ENCODE results near the gene PAK6.

PAK6 gene

GRCh38 chr15:40241269-40242212 lies 2.7 kb downstream of the PAK6 start:
- no peak for DNase-seq

DNA sequence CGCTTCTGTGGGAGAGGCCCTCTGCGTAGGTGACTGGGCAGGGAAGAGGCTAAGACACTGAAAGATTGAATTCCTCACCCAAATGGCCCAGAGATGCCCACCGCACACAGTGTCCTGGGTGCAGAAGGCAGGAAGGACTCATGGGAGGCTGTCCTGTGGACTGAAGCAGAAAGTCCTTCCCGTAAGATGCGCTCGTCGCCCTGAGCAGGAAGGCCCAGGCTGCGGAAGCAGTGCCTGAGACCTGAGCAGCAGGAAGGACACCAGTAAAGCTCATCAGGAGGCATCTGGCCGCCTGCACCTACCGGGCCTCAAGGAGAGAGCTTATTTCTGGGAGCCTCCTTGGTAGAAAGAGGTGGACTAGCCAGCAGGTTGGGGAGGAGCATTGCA lies 3.3 kb downstream of the PAK6 start:
- DNase-seq: no peak

DNA sequence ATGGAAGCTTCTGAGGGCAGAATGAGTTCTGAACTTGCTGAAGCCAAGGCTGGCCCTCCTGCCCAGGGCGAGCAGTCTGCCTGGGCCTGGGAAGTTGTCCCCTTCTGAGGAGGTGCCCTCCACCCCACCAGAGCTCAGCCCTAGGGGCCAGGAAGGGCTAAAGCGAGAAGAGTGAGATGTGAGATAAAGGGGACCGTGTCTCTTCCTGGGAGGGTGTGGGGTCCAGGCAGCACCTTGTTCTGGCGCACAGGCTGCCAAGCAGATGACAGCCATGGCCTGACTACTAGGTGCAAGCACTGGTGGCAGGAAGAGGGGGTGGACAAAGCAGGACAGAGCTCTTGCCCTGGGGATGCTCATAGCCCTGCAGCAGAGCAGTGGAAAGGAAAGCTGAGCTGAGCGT lies 3.7 kb downstream of the PAK6 start:
- DNase-seq: no peak

GRCh38 chr15:40243126-40243810 lies 4.4 kb downstream of the PAK6 start:
- DNase-seq: no peak

GRCh38 chr15:40244961-40245523 lies 6.2 kb downstream of the PAK6 start:
- DNase-seq: no peak

- DNase-seq: no peak
Measured at GRCh38 chr15:40245666-40246450, 7.0 kb downstream of the PAK6 start.

DNA sequence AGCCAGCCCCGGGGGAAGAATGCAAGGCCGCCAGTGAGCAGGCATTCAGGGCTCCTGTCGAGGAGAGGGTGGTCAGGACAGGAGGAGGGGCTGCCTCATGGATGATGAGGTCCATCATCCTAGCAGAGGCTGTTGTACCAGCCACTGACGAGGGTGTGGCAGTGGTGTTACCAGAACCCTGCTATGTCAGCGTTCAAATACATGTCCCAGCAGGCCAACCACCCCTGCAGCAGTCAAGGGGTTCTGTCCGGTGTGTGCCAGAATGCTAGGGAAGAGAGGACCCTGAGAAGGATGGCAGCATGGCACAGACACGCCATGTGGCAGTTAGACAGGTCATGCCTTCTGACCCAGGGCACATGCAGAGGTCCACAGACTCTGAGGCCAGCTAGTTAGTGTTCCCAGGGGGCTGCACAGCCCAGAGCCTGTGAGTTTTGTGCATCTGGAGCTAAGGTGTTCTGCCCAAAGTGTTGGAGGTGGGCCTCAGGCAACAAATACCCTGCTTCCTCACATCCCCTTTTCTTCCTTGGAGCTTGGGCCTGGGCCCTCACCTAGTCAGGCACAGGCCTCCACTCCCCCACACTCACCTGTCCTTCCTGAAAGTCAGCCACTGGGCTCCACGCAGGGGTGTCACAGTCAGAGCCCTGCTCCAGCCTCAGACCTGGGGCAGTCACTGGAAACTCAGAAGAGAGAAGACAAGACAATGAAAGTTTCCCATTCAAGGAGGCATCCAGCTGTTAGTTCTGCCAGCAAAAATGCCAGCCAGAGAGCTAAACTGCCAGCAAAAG lies 7.8 kb downstream of the PAK6 start:
- DNase-seq: no peak

- DNase-seq: no peak
Measured at GRCh38 chr15:40247406-40247971, 8.6 kb downstream of the PAK6 start.

DNA sequence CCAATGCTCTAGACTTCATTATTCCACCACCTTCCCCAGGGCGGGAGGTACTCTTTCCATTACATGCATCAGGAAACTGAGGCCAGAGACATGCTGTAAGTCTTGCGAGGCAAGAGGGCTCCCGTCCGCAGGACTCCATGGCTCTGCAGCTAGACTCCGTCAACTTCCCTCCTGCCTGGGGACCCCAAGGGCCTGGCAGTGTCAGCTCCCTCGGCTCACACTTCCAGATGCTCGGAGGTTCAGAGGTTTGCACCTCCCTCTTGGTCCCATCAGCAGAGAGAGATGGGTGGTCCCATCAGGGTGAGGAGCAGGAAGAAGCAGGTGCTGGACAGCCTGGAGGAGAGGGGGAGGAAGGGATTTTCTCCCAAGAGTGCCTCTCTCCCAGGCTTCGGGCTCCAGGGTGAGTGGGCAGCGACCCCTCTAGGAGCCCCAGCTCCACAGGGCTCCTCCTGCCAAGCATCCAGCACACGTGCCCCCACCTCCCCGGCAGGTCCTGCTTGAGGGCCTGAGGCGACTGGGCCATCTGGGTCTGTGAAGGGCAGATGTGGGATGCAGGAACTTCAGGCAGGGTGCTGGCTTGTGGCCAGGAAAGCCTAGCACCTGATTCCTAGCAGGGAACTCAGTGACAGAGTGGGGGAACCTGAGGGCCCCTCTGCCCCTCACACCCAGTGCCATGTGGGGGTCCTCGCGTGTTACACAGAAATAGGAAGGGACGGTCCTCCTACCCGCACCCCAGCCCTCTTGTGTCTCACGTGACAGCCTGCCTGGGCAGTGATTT lies 9.3 kb downstream of the PAK6 start:
- DNase-seq: no peak

DNA sequence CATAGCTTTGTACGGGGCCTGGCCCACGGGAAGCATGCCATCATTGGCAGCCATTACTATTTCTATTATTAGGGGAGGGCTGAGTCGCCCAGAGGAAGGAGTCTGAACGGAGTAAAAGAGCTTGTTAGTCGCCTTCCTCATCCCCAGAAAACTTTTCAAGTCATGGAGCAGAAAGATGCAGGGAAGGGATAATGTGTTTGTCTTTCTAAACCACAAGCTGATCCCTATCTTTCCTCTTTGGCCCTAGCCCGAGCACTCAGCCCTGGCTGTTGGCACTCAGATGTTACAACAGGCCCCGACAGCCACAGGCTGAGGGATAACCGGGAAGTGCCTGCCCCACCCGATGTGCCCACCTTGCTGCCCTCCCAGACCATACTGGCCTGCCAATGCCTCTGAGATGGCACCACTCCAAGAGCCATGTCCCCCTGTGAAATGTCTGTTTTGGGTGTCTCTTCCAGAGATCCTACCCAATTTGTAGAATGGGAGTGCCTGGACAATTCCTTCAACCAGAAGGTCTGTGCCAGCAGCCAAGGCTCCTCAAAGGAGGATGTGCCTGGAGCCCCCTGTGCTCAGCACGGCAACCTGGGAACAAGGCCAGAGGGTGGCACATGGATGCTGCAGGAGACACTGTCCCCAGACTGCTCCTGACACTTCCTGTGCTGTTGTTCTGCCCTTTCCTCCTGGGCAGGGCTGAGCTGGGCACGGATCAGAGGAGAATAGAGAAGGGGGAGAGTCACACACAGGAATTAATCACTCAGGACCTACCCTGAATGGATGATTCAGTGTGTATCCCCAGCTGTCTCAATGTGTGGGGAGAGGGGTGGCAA lies 10.8 kb downstream of the PAK6 start:
- DNase-seq: peak; percentile 16

DNA sequence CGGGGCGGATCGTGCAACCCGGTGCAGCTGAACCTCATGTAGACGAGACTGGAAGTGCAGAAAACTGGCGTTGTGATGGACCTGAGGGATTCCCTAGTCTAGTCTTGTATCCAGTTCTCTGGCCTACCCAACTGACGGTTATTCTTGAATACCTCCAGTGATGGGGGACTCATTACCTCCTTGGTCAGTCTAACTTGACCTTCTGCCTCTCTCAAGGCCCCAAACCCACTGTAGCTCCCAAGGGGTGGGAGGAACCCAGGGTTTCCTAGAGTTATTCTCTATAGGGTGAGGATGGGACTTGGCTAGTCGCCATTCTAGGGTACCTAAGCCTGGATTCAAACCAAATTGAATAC lies 11.4 kb downstream of the PAK6 start:
- DNase-seq: no peak

DNA sequence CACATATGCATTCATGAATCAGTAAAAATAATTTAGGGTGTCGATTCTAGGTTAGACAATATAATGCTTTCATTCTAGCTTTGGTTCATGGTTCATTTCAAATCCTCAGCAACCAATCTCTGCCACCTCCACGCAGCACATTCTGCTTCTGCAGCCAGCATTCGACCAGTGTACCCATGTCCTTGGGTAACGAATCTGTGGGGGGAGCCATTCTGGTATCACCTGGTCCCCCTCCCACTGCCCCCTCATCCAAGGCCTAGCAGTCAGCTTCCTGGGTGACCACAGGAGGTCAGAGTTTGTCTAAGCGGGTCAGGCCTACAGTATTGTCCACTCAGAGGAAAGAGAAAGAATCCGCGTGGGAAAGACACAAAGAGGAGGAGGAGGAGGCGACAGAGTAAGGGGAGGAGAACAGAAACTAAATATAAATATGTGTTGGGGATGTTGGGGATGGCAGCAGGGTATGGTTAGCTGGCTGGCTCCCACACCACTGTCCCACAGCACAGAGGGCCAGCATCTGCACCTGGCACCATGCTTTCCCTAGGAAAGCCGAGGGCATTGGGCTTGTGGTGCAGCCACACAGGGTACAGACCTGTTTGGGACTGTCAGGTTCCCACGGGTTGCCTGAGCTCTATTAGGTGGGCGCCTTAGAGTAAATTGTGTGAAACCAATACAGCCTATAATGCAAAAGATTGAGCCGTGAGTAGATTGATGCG lies 12.1 kb downstream of the PAK6 start:
- DNase-seq: no peak

- no peak for DNase-seq
Measured at GRCh38 chr15:40251486-40252140, 12.8 kb downstream of the PAK6 start.

- DNase-seq: no peak
Measured at GRCh38 chr15:40252141-40252437, 13.2 kb downstream of the PAK6 start.

DNA sequence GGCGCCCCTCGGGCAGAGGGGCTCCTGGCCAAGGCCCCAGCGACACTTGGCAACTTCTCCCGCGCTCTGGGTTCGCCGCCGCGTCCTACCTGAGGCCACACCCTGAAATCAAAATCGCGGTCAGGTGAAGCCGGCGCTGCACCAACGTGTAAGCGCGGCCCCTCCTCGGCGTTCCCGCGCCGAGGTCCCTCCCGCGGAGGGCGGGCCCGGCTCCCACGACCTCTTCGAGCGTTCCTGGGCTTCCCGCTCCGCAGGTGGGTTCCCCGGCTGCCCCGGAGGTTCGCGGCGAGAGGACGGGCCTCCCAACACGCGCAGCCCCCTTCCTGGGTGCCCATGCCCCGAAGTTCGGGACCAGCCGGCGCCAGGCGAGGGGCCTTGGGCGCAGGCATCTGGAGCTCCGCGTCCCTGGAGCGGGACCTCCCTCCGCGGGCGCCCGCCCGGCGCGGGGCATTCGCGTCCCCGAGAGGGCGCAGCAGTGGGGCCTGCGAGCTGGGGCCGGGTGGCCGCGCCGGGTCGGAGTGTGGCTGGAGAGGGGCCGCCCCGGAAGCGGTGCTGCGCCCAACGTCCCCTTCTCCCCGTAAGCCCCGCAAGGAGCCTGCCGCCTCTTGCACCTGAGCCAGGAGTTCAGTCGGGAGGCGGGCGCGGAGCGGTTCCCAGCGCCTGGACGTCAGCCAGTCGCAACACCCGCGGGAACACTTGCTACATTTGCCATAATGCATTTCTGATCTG lies 13.7 kb downstream of the PAK6 start:
- DNase-seq: no peak

DNA sequence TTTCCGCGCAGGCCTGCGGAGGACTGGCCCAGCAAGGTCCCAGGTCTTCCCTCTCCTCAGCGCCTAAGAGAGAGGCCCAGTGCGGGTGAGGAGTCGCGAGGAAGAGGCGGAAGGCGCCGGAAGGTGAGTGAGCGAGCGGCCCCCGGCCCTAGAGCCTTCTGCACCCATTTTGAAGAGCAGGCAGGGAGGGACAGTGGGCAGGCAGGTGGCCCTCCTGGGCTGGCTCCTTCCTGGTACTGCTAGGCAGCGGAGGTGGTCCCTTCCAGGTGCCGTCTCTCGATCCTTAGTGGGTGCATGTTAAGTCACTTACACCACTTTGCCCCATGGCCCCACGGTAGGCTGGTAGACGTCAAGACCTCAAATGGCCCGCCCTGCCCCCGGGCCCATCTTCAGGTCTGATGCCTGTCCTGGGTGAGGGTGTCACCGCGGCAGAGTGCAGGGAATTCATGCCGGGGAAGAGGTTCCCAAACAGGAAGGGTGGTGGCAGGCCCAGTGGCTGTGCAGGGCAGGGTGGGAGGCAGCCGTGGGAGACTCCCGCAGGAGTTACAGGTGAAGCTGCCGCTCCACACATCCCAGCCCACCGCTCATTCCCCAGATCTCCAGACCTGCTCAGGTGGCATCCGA lies 14.4 kb downstream of the PAK6 start:
- no peak for DNase-seq

DNA sequence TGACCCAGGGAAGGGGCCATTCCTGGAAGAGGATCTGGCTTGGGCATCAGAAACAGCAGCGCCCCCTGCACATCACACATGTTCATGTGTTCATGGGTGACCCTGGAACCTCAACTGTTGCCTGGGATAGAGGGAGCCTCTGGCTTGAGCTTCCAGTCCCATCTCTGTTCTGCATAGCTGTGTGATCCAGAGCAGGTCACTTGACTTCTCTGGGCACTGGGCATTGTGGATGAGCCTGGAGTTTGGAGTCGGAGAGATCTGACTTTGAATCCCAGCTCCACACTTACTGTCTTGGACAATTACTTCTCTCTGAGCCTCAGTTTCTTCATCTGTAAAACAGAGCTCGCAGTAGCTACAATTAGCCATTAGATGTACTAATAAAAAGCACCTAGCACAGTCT lies 15.6 kb downstream of the PAK6 start:
- DNase-seq: no peak

DNA sequence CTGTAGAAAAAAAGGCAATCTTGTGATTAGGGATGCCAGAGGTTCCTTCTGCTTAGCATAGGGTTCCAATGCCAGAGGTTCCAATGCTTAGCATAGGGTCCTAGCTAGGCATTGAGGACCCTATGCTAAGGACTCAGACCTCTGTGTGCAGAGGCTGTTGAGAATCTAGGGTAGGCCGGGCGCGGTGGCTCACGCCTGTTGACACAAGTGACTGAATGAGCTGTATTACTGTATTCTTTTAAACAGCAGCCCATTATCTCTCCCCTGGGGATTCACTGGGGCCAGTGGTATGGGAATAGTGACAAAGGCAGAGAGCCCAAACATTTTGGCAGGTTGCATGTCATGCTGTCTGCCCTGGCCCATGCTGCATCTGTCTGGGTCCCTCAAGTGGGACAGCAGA lies 16.2 kb downstream of the PAK6 start:
- DNase-seq: no peak
